Right hindlimb (tissue), 1 donor: Measurements from ENCODE around the gene TRIM34.
"Not testable (repeated sequence)": the region's sequence is repeated elsewhere in the genome, so short reads cannot be mapped to it uniquely, and the experiment has no call there.

Source experiments
- DNase-seq: peaks from one replicate; pipeline ENCODE4 v3.0.0-alpha.2; 2018

TRIM34 gene

DNA sequence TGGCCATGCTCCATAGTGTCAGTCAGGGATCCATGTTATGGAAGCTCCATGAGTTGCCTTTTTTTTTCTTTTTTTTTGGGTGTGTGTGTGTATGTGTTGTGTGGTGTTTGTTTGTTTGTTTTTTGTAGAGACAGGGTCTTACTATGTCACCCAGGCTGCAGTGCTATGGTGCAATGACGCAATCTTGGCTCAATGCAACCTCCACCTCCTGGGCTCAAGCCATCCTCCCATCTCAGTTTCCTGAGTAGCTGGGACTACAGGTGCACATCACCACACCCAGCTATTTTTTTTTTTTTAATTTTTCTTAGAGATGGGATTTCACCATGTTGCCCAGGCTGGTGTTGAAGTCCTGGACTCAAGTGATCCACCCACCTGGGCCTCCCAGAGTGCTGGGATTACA, 63.7 kb downstream of the TRIM34 start:
- no peak for DNase-seq

DNA sequence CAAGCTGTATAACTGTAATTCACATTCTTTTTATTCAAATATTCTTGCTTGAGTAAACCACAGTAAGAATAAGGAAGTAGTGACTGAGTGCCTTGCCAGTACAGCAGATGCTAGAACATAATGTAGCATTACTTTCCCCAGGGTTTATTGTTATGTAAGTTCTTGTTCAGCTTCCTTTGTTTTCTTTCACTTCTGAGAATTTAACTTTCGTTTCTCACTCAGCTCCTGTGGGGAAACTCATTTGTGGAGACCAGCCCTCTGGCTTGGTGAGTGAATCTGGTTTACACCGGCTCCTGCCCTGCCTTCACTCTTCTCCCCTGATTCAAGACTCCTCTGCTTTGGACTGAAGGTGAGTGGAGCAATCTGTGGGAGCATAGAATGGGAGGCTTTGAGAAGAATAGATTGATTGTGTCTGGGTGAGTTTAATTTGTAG, 64.8 kb downstream of the TRIM34 start, which contains the start of gene TRIM22:
Gene TRIM22 (plus strand): TSS at position 240 of the 433 bp plus-strand sequence. CDS start 6,443 bp downstream, outside the sequence.
- peak; percentile 59 for DNase-seq

DNA sequence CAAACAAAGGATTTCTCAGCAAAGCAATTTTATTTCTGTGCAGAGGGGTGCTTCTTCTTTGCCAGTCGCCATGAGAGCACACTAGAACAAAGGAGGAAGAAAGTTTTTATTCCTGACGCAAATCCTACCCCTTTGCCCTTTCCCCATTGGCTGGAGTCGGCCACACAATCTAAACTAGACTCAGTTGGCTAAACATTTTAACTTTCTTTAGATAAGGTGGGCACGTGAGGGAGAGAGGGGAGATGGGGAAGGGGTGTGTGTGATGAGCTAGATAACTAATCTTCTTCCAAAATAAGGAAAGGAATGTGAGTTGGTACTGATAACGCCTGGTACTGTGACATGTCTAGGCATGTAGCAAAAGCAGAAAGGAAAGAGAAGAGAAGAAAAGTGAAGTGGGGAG, 65.4 kb downstream of the TRIM34 start:
- no peak for DNase-seq

DNA sequence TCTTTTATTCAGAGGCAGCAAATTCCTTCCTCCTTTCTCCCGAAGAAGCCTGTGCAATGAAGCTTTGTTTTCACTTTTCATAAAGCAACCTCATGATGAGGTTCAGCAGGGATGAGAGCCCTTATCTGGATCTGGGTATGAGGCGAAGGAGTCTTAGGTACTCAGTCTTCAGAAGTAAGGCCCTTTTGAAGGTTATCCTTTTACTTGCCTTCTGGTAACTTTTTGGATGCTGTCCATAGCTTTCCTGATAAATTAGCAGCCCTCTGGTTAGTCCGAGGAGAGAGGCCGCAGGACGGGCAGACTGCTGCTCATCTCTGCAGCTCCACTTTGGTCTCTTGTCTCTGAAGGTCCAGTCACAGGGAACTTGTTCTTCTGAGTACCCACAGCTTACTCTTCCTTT, 65.9 kb downstream of the TRIM34 start:
- DNase-seq = no peak

DNA sequence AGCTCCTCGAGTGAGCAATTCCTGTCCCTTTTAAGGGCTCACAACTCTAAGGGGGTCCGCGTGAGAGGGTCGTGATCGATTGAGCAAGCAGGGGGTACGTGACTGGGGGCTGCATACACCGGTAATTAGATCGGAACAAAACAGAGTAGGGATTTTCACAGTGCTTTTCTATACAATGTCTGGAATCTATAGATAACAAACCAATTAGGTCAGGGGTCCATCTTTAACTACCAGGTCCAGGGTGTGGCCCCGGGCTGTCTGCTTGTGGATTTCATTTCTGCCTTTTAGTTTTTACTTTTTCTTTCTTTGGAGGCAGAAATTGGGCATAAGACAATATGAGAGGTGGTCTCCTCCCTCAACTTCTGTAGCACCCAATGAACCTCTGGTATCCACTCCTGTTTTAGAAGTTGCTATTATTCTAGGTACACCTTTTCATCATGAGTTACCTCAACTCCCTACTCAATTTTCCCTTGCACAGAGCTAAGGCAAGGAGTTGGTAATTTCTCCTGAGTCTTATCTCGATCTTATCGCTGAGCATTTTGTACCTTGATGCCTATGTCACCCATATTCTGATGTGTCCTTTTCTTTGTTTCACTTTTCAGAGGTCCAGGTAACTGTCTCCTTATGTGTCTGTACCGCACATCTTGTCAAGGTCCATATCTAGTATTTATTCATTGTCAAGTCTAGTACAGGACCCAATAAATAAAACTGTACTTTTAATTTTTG, 66.6 kb downstream of the TRIM34 start:
- not testable (repeated sequence) for DNase-seq

DNA sequence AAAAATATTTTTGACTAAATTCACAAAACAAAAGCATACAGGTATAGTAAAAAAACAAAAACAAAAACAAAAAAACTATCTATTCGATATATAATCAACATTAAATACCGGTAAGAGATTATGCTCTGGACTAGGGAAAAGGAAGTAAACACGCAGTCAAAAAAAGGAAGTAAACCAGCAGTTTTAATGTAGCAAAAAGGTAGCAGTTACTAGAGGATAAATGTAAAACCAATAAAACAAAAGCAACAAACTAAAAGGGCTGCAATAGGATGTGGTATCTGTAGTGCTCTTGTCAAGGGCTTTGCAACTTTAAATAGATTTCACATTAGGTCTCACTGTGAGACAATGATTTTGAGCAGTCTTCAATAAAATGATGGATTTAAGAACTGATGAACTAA, 67.2 kb downstream of the TRIM34 start:
- no peak for DNase-seq
